Neural cell (in vitro differentiated cells): ENCODE results near the gene PPP2R2D.

Source experiments
- EP300 ChIP-seq: fragments of 450-650 bp; conservative IDR thresholded peaks from 2 replicates; pipeline ENCODE4 v1.6.1; 2014; ENCODE audit warnings: antibody characterized with exemption, mild to moderate bottlenecking, moderate library complexity; ENCODE audit not compliant: poor library complexity, severe bottlenecking
- EZH2 ChIP-seq: fragments of 200-600, 300-800 bp; shearing (Covaris generic), sonication (generic); IDR thresholded peaks from 2 replicates; pipeline ENCODE4 v1.6.1; 2014; ENCODE audit warnings: antibody characterized with exemption, low read length, borderline replicate concordance, mild to moderate bottlenecking; ENCODE audit not compliant: insufficient read depth, poor library complexity, severe bottlenecking
- MXI1 ChIP-seq: fragments of 450-650 bp; conservative IDR thresholded peaks from 2 replicates; pipeline ENCODE4 v1.6.1; 2014; ENCODE audit warnings: antibody characterized with exemption, mild to moderate bottlenecking; ENCODE audit not compliant: poor library complexity, severe bottlenecking
- POLR2AphosphoS5 ChIP-seq: IDR thresholded peaks from 2 replicates; pipeline ENCODE4 v1.6.1; 2012
- RAD21 ChIP-seq: fragments of 450-650 bp; conservative IDR thresholded peaks from 2 replicates; pipeline ENCODE4 v1.6.1; 2014; ENCODE audit warnings: antibody characterized with exemption, mild to moderate bottlenecking, moderate library complexity
- SMC3 ChIP-seq: fragments of 450-650 bp; conservative IDR thresholded peaks from 2 replicates; pipeline ENCODE4 v1.6.1; 2014; ENCODE audit warnings: antibody characterized with exemption, mild to moderate bottlenecking, moderate library complexity; ENCODE audit not compliant: poor library complexity
- TAF1 ChIP-seq: IDR thresholded peaks from 2 replicates; pipeline ENCODE4 v1.6.1; 2012; ENCODE audit warnings: low read depth
- TF ChIP-seq, protein P1 (sequence below): fragments of 450-650 bp; IDR thresholded peaks from 2 replicates; pipeline ENCODE4 v1.5.1; 2014; ENCODE audit warnings: antibody characterized with exemption, mild to moderate bottlenecking, moderate library complexity; ENCODE audit not compliant: poor library complexity, severe bottlenecking
- TF ChIP-seq, protein P2 (sequence below): IDR thresholded peaks from 2 replicates; pipeline ENCODE4 v1.6.1; 2012; ENCODE audit warnings: borderline replicate concordance

DNA sequence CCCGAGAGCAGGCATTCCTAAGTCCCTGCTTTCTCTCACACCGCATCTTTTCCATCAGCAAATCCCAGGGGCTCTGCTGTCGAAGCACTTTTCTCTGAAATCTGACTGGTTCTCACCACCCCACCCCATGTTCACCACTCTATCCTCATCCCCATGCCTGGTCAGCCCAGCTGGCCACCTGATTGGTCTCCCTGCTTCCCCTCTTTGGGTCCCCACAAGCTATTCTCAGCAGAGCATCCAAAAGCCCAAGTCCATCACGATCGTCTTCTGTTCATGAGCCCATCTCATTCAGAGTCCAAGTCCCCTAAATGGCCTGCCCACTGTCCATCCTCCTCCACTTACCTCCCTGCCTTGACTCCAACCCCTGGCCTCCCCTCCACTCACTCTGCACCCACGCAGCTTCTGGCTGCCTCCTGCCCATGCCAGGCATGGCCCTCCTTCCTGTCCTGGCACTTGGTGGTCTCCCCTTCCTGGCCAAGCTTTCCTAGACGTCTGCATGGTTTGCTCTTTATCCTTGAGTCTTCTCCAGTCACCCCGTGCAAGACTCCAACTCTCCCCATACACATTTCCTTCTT, 1.6 kb upstream of the PPP2R2D start:
- TF ChIP-seq MXI1 (no peak), RAD21 (no peak), EP300 (no peak), EZH2 (no peak), POLR2AphosphoS5 (no peak), SMC3 (no peak), TAF1 (no peak)
- TF ChIP-seq, protein P1, sequence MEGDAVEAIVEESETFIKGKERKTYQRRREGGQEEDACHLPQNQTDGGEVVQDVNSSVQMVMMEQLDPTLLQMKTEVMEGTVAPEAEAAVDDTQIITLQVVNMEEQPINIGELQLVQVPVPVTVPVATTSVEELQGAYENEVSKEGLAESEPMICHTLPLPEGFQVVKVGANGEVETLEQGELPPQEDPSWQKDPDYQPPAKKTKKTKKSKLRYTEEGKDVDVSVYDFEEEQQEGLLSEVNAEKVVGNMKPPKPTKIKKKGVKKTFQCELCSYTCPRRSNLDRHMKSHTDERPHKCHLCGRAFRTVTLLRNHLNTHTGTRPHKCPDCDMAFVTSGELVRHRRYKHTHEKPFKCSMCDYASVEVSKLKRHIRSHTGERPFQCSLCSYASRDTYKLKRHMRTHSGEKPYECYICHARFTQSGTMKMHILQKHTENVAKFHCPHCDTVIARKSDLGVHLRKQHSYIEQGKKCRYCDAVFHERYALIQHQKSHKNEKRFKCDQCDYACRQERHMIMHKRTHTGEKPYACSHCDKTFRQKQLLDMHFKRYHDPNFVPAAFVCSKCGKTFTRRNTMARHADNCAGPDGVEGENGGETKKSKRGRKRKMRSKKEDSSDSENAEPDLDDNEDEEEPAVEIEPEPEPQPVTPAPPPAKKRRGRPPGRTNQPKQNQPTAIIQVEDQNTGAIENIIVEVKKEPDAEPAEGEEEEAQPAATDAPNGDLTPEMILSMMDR: no peak
- TF ChIP-seq, protein P2, sequence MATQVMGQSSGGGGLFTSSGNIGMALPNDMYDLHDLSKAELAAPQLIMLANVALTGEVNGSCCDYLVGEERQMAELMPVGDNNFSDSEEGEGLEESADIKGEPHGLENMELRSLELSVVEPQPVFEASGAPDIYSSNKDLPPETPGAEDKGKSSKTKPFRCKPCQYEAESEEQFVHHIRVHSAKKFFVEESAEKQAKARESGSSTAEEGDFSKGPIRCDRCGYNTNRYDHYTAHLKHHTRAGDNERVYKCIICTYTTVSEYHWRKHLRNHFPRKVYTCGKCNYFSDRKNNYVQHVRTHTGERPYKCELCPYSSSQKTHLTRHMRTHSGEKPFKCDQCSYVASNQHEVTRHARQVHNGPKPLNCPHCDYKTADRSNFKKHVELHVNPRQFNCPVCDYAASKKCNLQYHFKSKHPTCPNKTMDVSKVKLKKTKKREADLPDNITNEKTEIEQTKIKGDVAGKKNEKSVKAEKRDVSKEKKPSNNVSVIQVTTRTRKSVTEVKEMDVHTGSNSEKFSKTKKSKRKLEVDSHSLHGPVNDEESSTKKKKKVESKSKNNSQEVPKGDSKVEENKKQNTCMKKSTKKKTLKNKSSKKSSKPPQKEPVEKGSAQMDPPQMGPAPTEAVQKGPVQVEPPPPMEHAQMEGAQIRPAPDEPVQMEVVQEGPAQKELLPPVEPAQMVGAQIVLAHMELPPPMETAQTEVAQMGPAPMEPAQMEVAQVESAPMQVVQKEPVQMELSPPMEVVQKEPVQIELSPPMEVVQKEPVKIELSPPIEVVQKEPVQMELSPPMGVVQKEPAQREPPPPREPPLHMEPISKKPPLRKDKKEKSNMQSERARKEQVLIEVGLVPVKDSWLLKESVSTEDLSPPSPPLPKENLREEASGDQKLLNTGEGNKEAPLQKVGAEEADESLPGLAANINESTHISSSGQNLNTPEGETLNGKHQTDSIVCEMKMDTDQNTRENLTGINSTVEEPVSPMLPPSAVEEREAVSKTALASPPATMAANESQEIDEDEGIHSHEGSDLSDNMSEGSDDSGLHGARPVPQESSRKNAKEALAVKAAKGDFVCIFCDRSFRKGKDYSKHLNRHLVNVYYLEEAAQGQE: no peak
